Hematopoietic multipotent progenitor cell treated with erythropoietin and hydrocortisone succinate and interleukin-3 and kit ligand, for 8 days (in vitro differentiated cells): ENCODE measurements around the gene CA9.
A peak's percentile ranks its signal among the peaks of the same experiment; 100 is the strongest.

Experiments used
- DNase-seq: peaks from one replicate; pipeline ENCODE4 v3.0.0-alpha.2; 2015

Gene CA9

GRCh38 chr9:35651956-35652828 lies 21.5 kb upstream of the CA9 start:
- peak; percentile 51 for DNase-seq

- DNase-seq, result no peak
Measured at GRCh38 chr9:35652829-35653209, 20.9 kb upstream of the CA9 start.

DNA sequence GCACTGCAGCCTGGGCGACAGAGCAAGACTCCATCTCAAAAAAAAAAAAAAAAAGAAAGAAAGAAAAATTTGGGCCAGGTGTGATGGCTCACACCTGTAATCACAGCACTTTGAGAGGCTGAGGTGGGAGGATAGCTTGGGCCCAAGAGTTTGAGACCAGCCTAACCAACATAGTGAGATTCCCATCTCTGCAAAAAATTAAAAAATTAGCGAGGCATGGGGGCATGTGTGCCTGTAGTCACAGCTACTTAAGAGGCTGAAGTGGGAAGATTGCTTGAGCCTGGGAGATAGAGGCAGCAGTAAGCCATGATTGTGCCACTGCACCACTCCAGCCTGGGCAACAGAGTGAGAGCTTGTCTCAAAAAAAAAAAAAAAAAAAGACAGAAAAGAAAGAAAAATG lies 20.1 kb upstream of the CA9 start:
- DNase-seq, result no peak

GRCh38 chr9:35656348-35656747 lies 17.4 kb upstream of the CA9 start:
- DNase-seq, result no peak

GRCh38 chr9:35656831-35657545 lies 16.7 kb upstream of the CA9 start:
- no peak for DNase-seq

GRCh38 chr9:35657546-35658136 lies 16.1 kb upstream of the CA9 start, which contains the start of gene RMRP:
Gene RMRP (minus strand): TSS chr9:35658019.
- peak; percentile 99 for DNase-seq

GRCh38 chr9:35658137-35658967 lies 15.4 kb upstream of the CA9 start, which contains the start of gene CCDC107:
Gene CCDC107 (plus strand): TSS chr9:35658292. CDS start chr9:35658380, 88 bp downstream.
- DNase-seq, result peak; percentile 86

DNA sequence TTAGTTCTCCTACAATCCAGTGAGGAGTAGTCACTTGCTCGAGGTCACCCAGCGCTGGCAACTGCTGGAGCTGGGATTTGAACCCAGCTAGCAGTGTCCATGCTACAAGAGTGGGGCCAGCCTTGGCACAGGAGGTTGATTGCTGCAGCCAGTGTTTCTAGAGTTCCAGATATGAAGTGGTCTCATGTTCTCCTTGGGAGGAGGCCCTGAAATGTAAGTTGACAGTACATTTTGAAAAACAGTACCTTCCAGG lies 14.8 kb upstream of the CA9 start:
- DNase-seq, result peak; percentile 65

GRCh38 chr9:35659340-35659739 lies 14.4 kb upstream of the CA9 start:
- DNase-seq, result no peak

GRCh38 chr9:35660966-35661415 lies 12.7 kb upstream of the CA9 start:
- DNase-seq, result peak; percentile 19

DNA sequence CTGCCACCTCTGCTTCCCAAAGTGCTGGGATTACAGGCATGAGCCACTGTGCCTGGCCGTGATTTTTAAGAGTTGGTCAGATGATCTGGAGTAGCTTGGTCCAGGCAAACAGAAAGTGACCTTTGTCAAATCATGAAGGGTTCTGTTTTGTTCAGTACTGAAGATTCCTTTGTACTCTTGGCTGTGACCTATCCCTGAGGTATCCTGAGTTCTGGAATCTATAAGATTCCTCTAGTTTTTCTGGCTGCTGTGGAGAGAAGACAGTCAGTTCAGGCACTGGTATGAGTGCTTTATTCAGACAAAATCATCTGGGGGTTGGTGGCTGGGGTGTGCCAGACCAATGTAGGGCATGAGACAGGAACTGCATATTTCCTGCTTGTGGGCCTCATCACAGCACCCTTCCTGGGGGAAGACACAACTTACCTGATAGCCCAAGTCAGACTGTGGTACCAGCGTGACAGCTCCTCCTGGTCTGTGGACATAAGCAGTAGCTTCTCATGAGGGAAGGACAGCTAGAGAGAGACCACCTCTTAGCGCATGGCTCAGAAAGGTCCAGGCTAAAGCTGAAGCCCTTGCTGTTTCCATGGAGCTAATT lies 11.9 kb upstream of the CA9 start:
- DNase-seq, result no peak

DNA sequence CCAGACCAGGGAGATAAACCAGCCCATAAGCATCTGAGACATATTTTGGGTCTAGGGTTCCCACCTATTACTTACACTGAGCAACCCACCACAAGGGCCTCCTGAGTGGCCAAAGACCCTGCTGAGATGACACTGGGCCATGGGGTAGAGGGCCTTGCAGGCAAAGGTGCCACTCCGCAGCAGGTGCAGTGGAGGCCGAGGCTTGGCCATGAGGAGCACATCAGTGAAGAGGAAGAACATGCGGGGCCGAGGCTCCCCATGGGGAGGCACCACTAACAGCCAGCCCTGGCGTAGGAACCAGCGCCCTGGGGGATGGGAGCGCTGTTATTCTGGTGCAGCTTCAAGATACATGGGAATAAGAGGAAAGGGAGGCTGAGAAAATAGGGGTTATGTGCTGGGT lies 11.3 kb upstream of the CA9 start:
- no peak for DNase-seq

DNA sequence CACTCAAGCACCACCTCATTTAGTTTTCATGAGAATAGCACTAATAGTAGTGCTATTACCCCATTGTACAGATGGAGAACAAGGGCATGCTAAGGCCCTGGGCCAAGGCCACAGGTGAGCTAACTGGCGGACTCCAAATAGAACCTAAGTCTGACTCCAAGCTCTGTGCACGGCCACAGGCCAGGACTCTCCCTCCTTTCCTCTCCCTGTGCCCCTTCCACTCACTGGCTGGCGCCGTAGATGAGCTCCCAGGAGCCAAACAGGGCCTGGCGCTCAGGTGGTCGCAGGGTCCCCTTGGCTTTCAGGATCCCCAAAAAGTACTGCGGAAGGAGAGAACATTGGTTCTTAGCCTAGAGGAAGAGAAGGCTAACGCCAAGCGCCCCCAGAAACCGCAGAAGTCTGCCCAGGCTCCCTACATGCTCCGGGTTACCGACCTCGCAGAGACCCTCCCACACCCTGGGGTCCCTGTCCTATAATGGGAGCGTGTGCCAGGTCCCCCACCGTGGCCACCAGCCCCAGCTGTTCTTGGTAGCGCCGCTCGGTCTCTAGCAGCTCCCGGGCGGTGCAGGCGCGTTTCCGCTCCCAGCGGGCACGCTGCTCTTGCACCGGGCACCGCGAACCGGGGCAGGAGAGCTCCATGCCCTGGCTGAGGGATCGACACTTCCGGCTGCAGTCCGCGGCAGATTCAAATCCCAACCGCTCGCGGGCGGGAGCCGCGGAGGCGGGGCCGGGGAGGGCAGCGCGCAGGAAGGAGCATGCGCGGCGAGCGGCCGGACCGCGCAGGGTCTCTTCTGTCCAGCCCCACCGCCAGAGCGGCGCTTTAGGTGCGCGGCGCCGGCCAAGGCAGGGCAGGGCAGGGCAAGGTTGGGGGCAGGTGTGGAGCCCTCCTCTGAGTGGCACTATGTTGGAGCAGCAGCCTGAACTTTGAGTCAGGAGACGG lies 8.9 kb upstream of the CA9 start, which contains the start of gene ARHGEF39:
Gene ARHGEF39 (minus strand): TSS at position 665 of the 940 bp plus-strand sequence. CDS start 26 bp downstream, at position 639.
- peak; percentile 83 for DNase-seq

DNA sequence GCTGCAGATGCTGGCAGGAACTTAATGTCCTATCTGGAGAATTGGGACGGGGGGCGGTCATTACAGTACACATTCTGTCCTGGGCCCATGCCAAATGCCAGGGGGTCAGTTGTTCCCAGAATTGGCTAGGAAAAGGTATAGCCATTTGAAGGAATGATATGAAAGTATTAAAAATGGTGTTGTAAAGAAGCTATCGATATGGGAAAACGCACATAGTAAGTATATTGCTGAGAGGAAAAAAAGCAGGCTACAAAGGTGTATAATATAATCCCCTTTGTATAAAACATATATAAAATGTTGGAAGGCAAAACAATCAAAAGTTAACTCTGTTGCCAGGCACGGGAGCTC lies 8.3 kb upstream of the CA9 start:
- DNase-seq, result no peak

- DNase-seq, result no peak
Measured at GRCh38 chr9:35666045-35666444, 7.7 kb upstream of the CA9 start.

DNA sequence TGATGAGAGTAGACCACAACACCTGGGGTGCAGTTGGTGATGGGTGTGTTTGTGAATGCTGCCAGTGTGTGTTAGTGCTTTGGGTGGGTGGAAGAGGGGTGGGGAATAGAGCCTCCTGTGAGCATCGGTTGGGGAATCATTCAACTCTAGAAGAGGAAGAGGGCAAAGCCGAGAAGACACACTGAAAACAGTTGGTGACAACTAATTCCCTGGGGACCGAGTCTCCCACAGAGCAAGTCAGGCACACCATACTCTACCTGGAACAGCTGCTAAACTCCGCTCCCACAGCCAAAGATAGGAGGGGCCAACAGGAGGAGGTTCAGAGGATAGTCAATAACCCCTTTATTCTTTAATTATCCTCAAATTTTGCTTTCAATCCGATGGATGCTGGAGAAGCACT lies 7.2 kb upstream of the CA9 start:
- DNase-seq, result no peak

- no peak for DNase-seq
Measured at GRCh38 chr9:35667939-35668338, 5.8 kb upstream of the CA9 start.

- DNase-seq, result no peak
Measured at GRCh38 chr9:35669331-35670145, 4.2 kb upstream of the CA9 start.

- DNase-seq, result no peak
Measured at GRCh38 chr9:35674025-35674361, 265 bp downstream of the CA9 start.

DNA sequence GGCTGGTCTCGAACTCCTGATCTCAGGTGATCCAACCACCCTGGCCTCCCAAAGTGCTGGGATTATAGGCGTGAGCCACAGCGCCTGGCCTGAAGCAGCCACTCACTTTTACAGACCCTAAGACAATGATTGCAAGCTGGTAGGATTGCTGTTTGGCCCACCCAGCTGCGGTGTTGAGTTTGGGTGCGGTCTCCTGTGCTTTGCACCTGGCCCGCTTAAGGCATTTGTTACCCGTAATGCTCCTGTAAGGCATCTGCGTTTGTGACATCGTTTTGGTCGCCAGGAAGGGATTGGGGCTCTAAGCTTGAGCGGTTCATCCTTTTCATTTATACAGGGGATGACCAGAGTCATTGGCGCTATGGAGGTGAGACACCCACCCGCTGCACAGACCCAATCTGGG lies 1.5 kb downstream of the CA9 start:
- no peak for DNase-seq
